ENCODE data around the gene SCGB1D2.

SCGB1D2 gene

DNA sequence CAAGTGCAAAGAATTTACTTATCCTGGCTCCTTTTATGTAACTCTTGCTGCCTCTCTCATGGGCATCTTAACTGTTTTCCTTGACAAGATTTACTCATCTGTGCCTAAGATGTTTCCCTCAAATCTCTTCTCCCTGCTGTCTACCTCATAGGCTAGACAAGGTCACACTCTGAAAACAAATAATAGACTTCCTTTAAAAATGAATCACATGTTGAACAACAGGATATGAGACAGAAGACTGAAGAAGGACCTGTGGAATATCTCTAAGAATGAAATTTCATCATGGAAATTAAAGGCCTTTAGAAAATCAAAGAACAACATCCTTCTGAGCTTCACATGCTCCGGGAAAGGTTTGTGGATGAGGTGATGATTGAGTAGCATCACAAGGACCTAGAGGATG is 22.0 kb downstream of the SCGB1D2 start:
- DNase-seq, result no peak

DNA sequence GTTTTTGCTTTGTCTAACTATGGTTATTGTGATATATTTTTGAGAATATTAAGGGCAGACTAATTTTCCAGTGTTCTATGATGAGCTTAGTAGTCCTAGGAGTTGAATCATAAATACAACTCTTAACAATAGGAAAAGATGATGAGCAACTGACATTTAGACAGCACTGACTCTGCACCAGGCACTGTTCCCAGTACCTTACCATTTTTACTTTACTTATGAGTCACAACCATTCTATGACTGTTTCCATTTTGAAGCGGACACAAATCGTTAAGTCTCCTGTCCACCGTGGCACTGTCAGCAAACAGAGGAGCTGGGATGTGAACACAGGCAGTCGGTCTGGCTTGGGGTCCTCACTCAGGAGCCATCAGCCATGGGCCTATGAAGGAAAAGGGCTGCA is 24.5 kb downstream of the SCGB1D2 start:
- DNase-seq, result no peak

DNA sequence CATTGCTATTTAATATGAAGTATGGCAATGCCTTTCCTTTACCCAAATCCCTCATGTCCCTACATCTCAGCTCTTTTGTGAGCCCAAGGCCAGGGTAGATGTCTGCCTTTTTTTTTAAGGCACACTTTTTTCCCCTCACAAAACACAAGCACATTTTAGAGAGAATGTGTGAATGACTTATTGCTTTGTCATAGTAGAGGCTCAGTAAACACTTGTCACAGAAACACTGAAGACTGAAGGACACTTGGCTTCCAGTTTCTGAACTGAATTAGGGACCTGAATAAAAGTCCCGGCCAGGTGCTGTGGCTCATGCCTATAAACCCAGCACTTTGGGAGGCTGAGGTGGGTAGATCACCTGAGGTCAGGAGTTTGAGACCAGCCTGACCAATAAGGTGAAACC is 25.0 kb downstream of the SCGB1D2 start:
- DNase-seq, result no peak

DNA sequence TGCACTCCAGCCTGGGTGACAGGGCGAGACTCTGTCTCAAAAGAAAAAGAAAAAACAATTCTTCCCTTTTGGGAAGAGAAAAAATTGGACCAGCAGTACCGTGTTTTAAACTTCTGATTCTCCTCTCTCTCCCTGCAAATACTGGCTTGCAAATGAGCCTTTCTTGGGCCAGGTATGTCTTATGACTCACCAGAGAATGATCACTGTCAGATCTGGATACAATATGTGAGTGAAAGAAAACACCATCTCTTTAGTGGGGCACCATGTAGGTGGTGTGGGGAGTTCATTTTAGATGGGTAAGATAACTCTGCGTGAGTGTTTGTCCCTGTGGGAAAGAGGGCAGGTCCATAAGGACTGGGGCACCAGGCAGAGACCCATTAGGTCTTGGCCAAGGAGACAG is 25.5 kb downstream of the SCGB1D2 start:
- no peak for DNase-seq

DNA sequence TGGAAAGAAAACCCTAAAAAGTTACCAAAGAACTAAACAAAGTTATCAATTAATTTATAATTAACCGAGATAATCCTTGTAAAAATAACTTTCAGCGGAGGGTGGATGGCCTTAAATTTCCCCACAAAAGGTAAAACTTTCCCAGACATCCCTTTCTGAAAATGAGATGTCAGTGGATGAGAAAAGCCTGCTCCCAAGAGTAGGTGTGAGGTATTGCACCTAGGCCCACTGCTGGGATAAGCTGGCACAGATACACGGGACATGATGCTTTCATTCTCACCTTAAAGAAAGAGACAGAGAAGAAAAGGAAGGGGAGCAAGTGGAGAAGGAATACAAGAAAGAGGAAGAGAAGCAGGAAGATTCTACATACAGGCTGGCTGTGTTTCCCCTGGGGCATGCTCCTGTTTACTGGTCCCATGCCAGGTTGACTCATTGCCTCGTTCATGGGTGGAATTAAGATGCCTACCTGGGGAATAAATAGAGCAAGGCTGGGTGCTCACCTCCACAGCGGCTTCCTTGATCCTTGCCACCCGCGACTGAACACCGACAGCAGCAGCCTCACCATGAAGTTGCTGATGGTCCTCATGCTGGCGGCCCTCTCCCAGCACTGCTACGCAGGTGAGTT is 27.7 kb downstream of the SCGB1D2 start, which contains the start of gene SCGB2A2:
Gene SCGB2A2 (plus strand): TSS at position 505 of the 625 bp plus-strand sequence. CDS start 59 bp downstream, at position 564.
- DNase-seq, result no peak

DNA sequence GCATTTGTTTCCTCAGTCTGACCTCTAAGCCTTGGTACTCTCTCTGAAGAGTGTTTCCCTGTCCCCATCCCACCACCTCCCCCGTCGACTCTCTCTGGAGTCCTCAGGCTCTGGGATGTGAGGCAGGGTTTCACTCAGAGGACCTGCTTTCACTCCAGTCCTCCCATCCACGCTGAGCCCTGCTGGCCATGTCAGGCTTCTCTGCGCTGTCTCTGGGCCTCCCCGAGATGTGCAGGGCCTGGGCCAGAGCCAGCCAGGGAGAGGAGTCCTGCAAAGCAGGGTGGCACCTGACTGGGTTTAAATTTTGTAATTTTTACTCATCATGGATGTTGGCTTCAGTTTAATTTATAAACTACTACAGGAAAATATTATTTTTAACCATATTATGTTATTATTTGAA is 31.2 kb downstream of the SCGB1D2 start:
- no peak for DNase-seq

DNA sequence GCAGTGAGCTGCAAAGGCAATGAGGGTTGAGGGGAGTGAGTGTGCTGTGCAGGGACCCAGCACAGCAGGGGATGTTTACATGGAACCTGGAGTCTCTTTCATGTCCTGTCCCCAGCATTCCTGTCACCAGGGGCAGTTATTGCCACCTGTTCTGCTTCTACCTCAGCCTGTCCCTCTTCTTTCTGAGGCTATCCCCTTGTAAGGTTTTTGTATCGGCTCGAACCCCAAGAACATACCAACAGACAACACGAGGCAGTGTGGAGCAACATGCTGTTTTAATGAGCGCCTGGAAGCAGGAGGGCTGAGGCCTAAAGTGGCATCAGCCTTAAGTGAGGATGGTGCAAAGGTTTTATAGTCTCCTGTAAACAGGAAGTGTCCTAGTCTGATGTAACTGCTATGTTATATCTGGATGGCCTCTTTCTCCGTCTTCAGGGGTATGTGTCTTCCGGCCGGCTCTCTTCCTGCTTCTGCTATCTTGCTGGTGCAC is 31.8 kb downstream of the SCGB1D2 start:
- no peak for DNase-seq

DNA sequence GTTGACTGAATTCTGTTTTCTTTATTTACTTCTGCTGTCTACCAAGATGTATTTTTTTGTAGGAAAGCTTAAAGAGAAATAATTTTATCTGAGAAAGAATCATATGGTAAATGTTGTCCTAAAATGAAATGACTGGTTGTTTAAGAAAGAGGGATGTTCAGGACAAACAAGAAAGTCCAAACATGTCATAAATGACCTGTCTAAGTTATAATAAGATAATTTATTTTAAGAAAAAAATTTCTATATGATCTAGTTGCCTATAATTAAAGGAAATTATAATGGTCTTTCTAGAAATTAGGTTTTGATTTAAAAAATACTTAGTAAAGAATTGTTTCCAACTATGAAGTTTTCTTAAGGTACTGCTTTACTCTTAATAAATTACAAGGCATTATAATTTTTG is 38.4 kb downstream of the SCGB1D2 start:
- DNase-seq, result no peak
